Neural progenitor cell (in vitro differentiated cells): ENCODE data around the gene TGM6. TPM values are rescaled to one million over a fixed set of nuclear protein-coding genes. Genes with fewer than 3 reads are reported as not detected.

Experiments
- DNase-seq: peaks from one replicate; pipeline ENCODE4 v3.0.0-alpha.2; 2016; ENCODE audit warnings: low spot score
- H2AFZ ChIP-seq: fragments of 200-600 bp; sonication (generic); replicated peaks from 2 replicates; pipeline ENCODE4 v1.6.1; 2016; ENCODE audit warnings: antibody characterized with exemption
- H3F3A ChIP-seq: fragments of 200-600 bp; sonication (generic); 2 replicates; pipeline ENCODE4 v1.6.1; 2016; ENCODE audit warnings: antibody characterized with exemption, low read depth
- H3K27ac ChIP-seq: fragments of 200-600 bp; sonication (generic); 2 replicates; pipeline ENCODE4 v1.5.1; 2016; ENCODE audit warnings: mild to moderate bottlenecking
- H3K27me3 ChIP-seq: fragments of 200-600 bp; sonication (generic); 2 replicates; pipeline ENCODE4 v1.6.1; 2016; ENCODE audit warnings: mild to moderate bottlenecking, moderate library complexity
- H3K36me3 ChIP-seq: fragments of 200-600 bp; sonication (generic); 2 replicates; pipeline ENCODE4 v1.5.1; 2016
- H3K4me1 ChIP-seq: fragments of 200-600 bp; sonication (generic); 2 replicates; pipeline ENCODE4 v1.6.1; 2016; ENCODE audit warnings: mixed run types
- H3K4me2 ChIP-seq: fragments of 200-600 bp; sonication (generic); 2 replicates; pipeline ENCODE4 v1.6.1; 2016
- H3K4me3 ChIP-seq: fragments of 200-600 bp; sonication (generic); 2 replicates; pipeline ENCODE4 v1.5.1; 2016
- H3K79me2 ChIP-seq: fragments of 200-600 bp; sonication (generic); 2 replicates; pipeline ENCODE4 v1.6.1; 2016; ENCODE audit warnings: low read depth
- H3K9ac ChIP-seq: fragments of 200-600 bp; sonication (generic); 2 replicates; pipeline ENCODE4 v1.6.1; 2016
- H3K9me3 ChIP-seq: fragments of 200-600 bp; sonication (generic); 2 replicates; pipeline ENCODE4 v1.5.1; 2016; ENCODE audit warnings: low read depth
- H4K20me1 ChIP-seq: fragments of 200-600 bp; sonication (generic); 2 replicates; pipeline ENCODE4 v1.6.1; 2016; ENCODE audit warnings: low read depth
- H3K27ac Mint-ChIP-seq: 3 replicates; pipeline ENCODE4 v1.8.0; 2021; ENCODE audit warnings: mixed read lengths
- H3K27me3 Mint-ChIP-seq: 2 replicates; pipeline ENCODE4 v1.8.0; 2022; ENCODE audit warnings: low read depth, mild to moderate bottlenecking, inconsistent platforms, moderate library complexity, mixed read lengths; ENCODE audit not compliant: insufficient read depth
- H3K36me3 Mint-ChIP-seq: 3 replicates; pipeline ENCODE4 v1.8.0; 2021; ENCODE audit warnings: mixed read lengths
- H3K4me1 Mint-ChIP-seq: 3 replicates; pipeline ENCODE4 v1.8.0; 2021; ENCODE audit warnings: mixed read lengths
- H3K4me3 Mint-ChIP-seq: 3 replicates; pipeline ENCODE4 v1.8.0; 2021; ENCODE audit warnings: mild to moderate bottlenecking, moderate library complexity, mixed read lengths
- H3K9me3 Mint-ChIP-seq: 3 replicates; pipeline ENCODE4 v1.8.0; 2020; ENCODE audit warnings: mixed read lengths
- EZH2 ChIP-seq: fragments of 200-600 bp; sonication (generic); IDR thresholded peaks from 2 replicates; pipeline ENCODE4 v1.6.1; 2017; ENCODE audit warnings: antibody characterized with exemption, mild to moderate bottlenecking, moderate library complexity
- EZH2phosphoT487 ChIP-seq: fragments of 200-600 bp; sonication (generic); IDR thresholded peaks from 2 replicates; pipeline ENCODE4 v1.6.1; 2017; ENCODE audit warnings: antibody characterized with exemption
- total RNA-seq: library from RNA; depleted of rRNA; stranded (reverse); fragments of >200 nt; gene quantifications from 2 replicates; pipeline ENCODE4 v1.2.3, GENCODE V29; 2015; ENCODE audit warnings: low replicate concordance
- TF ChIP-seq, protein P1 (sequence below): fragments of 200-600 bp; sonication (generic); IDR thresholded peaks from 2 replicates; pipeline ENCODE4 v1.5.1; 2017; ENCODE audit warnings: antibody characterized with exemption, mild to moderate bottlenecking

TGM6 gene
- total RNA-seq, 1 donor from 2014 or later: not detected

DNA sequence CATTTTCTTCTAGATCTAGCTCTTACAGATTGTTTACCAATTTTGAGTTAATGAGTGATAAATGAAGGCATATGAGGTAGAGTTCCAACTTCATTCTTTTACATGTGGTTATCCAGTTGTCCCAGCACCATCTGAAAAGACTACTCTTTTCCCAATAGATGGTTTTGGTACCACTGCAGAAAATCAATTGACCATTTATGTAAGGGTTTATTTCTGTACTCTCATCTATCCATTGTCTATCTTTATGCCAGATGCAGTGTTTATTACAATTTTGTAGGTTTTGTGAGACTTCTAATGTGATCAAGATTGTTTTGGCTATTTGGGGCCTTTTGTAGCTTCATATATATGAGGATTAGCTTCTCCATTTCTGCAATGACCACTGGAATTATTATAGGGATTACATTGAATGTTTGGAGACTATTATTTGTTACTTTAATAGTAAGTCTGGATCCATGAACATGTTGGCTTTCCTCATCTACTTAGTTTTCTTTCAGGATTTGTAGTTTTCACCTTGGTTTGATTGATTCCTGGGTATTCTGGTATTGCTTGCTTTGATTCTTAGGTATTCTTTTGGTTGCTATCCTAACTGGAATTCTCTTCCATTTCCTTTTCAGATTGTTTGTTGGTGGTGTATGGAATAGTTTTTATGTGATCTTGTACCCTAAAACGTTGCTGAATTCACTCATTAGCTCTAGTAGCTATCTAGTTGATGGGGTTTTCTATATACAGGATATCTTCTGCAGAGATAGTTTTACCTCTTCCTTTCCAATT is 79.5 kb downstream of the TGM6 start:
- peaks cover 40% of the 10 kb centered on the region for H4K20me1 ChIP-seq
- H3K4me2 ChIP-seq: no peak overlapping the region
- no peaks in the 10 kb centered on the region for H3K9me3 Mint-ChIP-seq
- H2AFZ ChIP-seq: no peak overlapping the region
- H3K79me2 ChIP-seq: peaks cover 16% of the 10 kb centered on the region
- H3K27ac Mint-ChIP-seq: no peak overlapping the region
- no peak overlapping the region for H3K4me3 Mint-ChIP-seq
- H3K9me3 ChIP-seq: no peaks in the 10 kb centered on the region
- TF ChIP-seq, protein P1, sequence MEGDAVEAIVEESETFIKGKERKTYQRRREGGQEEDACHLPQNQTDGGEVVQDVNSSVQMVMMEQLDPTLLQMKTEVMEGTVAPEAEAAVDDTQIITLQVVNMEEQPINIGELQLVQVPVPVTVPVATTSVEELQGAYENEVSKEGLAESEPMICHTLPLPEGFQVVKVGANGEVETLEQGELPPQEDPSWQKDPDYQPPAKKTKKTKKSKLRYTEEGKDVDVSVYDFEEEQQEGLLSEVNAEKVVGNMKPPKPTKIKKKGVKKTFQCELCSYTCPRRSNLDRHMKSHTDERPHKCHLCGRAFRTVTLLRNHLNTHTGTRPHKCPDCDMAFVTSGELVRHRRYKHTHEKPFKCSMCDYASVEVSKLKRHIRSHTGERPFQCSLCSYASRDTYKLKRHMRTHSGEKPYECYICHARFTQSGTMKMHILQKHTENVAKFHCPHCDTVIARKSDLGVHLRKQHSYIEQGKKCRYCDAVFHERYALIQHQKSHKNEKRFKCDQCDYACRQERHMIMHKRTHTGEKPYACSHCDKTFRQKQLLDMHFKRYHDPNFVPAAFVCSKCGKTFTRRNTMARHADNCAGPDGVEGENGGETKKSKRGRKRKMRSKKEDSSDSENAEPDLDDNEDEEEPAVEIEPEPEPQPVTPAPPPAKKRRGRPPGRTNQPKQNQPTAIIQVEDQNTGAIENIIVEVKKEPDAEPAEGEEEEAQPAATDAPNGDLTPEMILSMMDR: no peak
- TF ChIP-seq EZH2 (no peak), EZH2phosphoT487 (no peak)
- no peak overlapping the region for H3K4me3 ChIP-seq
- peaks cover 36% of the 10 kb centered on the region for H3K36me3 Mint-ChIP-seq
- H3K4me1 Mint-ChIP-seq: no peaks in the 10 kb centered on the region
- H3K9ac ChIP-seq: no peak overlapping the region
- H3K36me3 ChIP-seq: peaks cover 45% of the 10 kb centered on the region
- peaks cover 3% of the 10 kb centered on the region for H3K27me3 Mint-ChIP-seq
- H3K4me1 ChIP-seq: no peaks in the 10 kb centered on the region
- H3K27me3 ChIP-seq: no peaks in the 10 kb centered on the region
- peaks cover 77% of the 10 kb centered on the region for H3F3A ChIP-seq
- H3K27ac ChIP-seq: no peak overlapping the region
- DNase-seq: no peak

DNA sequence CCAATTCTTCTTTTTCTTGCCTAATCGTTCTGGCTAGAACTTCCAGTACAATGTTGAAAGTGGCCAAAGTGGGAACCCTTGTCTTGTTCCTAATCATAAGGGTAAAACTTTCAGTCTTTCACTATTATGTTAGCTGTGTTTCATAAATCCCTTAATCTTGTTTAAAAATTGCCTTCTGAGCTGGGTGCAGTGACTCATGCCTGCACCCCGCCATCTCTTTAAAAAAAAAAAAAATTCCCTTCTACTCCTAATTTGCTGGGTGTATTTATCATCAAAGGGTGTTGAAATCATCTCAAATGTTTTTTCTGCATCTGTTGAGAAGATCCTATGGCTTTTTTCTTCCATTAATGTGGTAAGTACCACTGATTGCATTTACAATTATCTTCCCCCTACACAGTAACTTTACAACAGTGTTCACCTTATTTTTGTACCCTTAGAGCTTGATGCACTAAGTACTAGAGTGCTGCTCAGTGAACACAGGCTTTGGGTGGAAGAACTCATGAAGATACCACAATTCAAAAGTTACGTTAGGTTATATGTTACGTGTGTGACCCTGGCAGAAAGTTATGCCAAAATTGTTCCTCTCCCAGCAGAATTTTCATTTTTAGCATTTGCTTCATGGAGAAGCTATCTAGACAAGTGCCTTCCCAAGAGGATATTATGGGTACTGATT is 80.2 kb downstream of the TGM6 start:
- Histone ChIP-seq H3K4me3 (no peak overlapping the region), H4K20me1 (peaks cover 44% of the 10 kb centered on the region), H3K27me3 (no peaks in the 10 kb centered on the region), H3F3A (peaks cover 75% of the 10 kb centered on the region), H3K9ac (no peak overlapping the region), H3K27ac (no peak overlapping the region), H3K4me2 (no peak overlapping the region), H2AFZ (no peak overlapping the region), H3K79me2 (peaks cover 23% of the 10 kb centered on the region), H3K9me3 (no peaks in the 10 kb centered on the region), H3K4me1 (no peaks in the 10 kb centered on the region), H3K36me3 (peaks cover 45% of the 10 kb centered on the region)
- Mint-ChIP-seq H3K9me3 (no peaks in the 10 kb centered on the region), H3K27me3 (peaks cover 3% of the 10 kb centered on the region), H3K4me3 (no peak overlapping the region), H3K36me3 (peaks cover 42% of the 10 kb centered on the region), H3K4me1 (no peaks in the 10 kb centered on the region), H3K27ac (no peak overlapping the region)
- DNase-seq: no peak
- TF ChIP-seq, protein P1: no peak
- TF ChIP-seq EZH2 (no peak), EZH2phosphoT487 (no peak)

DNA sequence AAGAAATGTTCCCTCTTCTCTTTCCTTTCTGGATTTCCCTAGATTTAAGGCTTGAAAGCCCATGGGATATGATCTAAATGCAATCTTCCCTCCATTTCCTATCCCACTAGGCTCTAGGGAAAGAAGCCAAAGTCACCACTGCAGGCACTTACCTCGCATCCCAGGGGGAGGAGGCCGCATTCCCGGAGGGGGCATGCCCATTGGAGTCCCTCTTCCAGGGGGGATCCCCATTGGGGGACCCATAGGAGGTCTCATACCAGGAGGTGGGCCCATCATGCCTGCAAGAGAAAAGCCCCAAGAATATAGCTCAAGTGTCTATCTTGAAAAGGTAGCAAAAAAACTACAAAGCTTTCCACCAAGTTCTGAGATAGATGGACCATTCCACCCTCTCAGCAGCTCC is 81.8 kb downstream of the TGM6 start:
- H3K9ac ChIP-seq: no peak overlapping the region
- no peak overlapping the region for H3K4me2 ChIP-seq
- H3K27ac ChIP-seq: no peak overlapping the region
- TF ChIP-seq, protein P1: no peak
- TF ChIP-seq EZH2: no peak
- TF ChIP-seq EZH2phosphoT487: no peak
- Mint-ChIP-seq H3K4me3 (no peak overlapping the region), H3K27ac (no peak overlapping the region), H3K9me3 (no peaks in the 10 kb centered on the region), H3K4me1 (peaks cover 2% of the 10 kb centered on the region), H3K27me3 (peaks cover 3% of the 10 kb centered on the region), H3K36me3 (peaks cover 46% of the 10 kb centered on the region)
- peaks cover 60% of the 10 kb centered on the region for H4K20me1 ChIP-seq
- H3F3A ChIP-seq: peaks cover 79% of the 10 kb centered on the region
- H3K27me3 ChIP-seq: no peaks in the 10 kb centered on the region
- H3K79me2 ChIP-seq: peaks cover 39% of the 10 kb centered on the region
- H3K4me3 ChIP-seq: no peak overlapping the region
- H3K36me3 ChIP-seq: peaks cover 54% of the 10 kb centered on the region
- no peak for DNase-seq
- H3K4me1 ChIP-seq: no peaks in the 10 kb centered on the region
- no peak overlapping the region for H2AFZ ChIP-seq
- no peaks in the 10 kb centered on the region for H3K9me3 ChIP-seq
